HepG2 (cell line): ENCODE data around the gene MTHFS. TPM values are rescaled to one million over a fixed set of nuclear protein-coding genes. Genes with fewer than 3 reads are reported as not detected.

ENCODE experiments used
- AGO1 ChIP-seq: fragments of 200-400 bp; formaldehyde crosslinking; IDR thresholded peaks from 2 replicates; pipeline ENCODE4 v1.6.1; 2017; ENCODE audit warnings: mild to moderate bottlenecking, low read depth, low read length, moderate library complexity; ENCODE audit not compliant: poor library complexity, severe bottlenecking
- ARNTL ChIP-seq: sonication (generic); formaldehyde crosslinking; IDR thresholded peaks from 2 replicates; pipeline ENCODE4 v1.4.0; 2020; ENCODE audit warnings: mild to moderate bottlenecking, missing genetic modification reagents
- CBX2 ChIP-seq, 2 experiments: fragments of 200-600 bp in 1 of 2; sonication (generic); formaldehyde crosslinking in 1 of 2; IDR thresholded peaks; 2 replicates each; pipeline versions ENCODE4 v1.7.0 to v1.8.1; 2018 to 2022; ENCODE audit warnings: low read depth in 2 of 2, low read length in 1 of 2, mild to moderate bottlenecking in 1 of 2, missing genetic modification reagents in 1 of 2
- CC2D1A ChIP-seq: sonication (generic); formaldehyde crosslinking; IDR thresholded peaks from 2 replicates; pipeline ENCODE4 v1.8.1; 2023; ENCODE audit warnings: mild to moderate bottlenecking, missing genetic modification reagents
- CCDC6 ChIP-seq: sonication (generic); formaldehyde crosslinking; IDR thresholded peaks from 2 replicates; pipeline ENCODE4 v1.8.1; 2022; ENCODE audit warnings: mild to moderate bottlenecking, missing genetic modification reagents, moderate library complexity
- KLF15 ChIP-seq: sonication (generic); formaldehyde crosslinking; IDR thresholded peaks from 2 replicates; pipeline ENCODE4 v1.8.1; 2023; ENCODE audit warnings: borderline replicate concordance, mild to moderate bottlenecking, inconsistent platforms, missing genetic modification reagents, mixed read lengths
- KLF9 ChIP-seq: IDR thresholded peaks from 2 replicates; pipeline ENCODE4 v1.6.1; 2016; ENCODE audit warnings: low read depth
- LCORL ChIP-seq, 2 experiments: fragments of 450-650 bp in 1 of 2; sonication (generic) in 1 of 2; formaldehyde crosslinking in 1 of 2; IDR thresholded peaks; 2 replicates each; pipeline versions ENCODE4 v1.5.0 to v1.6.1; 2017 to 2020; ENCODE audit warnings: antibody characterized with exemption in 1 of 2, missing genetic modification reagents in 1 of 2
- MXD1 ChIP-seq: sonication (generic); formaldehyde crosslinking; IDR thresholded peaks from 2 replicates; pipeline ENCODE4 v1.4.0; 2020; ENCODE audit warnings: mild to moderate bottlenecking, missing genetic modification reagents
- PTBP1 ChIP-seq: fragments of 200-400 bp; formaldehyde crosslinking; IDR thresholded peaks from 2 replicates; pipeline ENCODE4 v1.6.1; 2018; ENCODE audit warnings: low read length, low read depth; ENCODE audit not compliant: poor library complexity, severe bottlenecking
- ZFY ChIP-seq: sonication (generic); formaldehyde crosslinking; IDR thresholded peaks from 2 replicates; pipeline ENCODE4 v1.4.0; 2020; ENCODE audit warnings: missing genetic modification reagents
- ZGPAT ChIP-seq: IDR thresholded peaks from 2 replicates; pipeline ENCODE4 v1.6.1; 2016; ENCODE audit warnings: mild to moderate bottlenecking
- ZNF101 ChIP-seq: sonication (generic); formaldehyde crosslinking; IDR thresholded peaks from 2 replicates; pipeline ENCODE4 v1.4.0; 2020; ENCODE audit warnings: mild to moderate bottlenecking, low read depth, missing genetic modification reagents, borderline replicate concordance
- ZNF24 ChIP-seq: fragments of 450-650 bp; IDR thresholded peaks from 2 replicates; pipeline ENCODE4 v1.6.1; 2017; ENCODE audit warnings: antibody characterized with exemption, mild to moderate bottlenecking
- ZNF263 ChIP-seq: sonication (generic); formaldehyde crosslinking; IDR thresholded peaks from 2 replicates; pipeline ENCODE4 v1.4.0; 2020; ENCODE audit warnings: missing genetic modification reagents
- ZNF460 ChIP-seq: sonication (generic); formaldehyde crosslinking; IDR thresholded peaks from 2 replicates; pipeline ENCODE4 v1.5.1; 2020; ENCODE audit warnings: missing genetic modification reagents, mild to moderate bottlenecking, borderline replicate concordance
- ZNF770 ChIP-seq: sonication (generic); formaldehyde crosslinking; IDR thresholded peaks from 2 replicates; pipeline ENCODE4 v1.5.0; 2020; ENCODE audit warnings: mild to moderate bottlenecking, missing genetic modification reagents
- ZNF788 ChIP-seq: sonication (generic); formaldehyde crosslinking; IDR thresholded peaks from 2 replicates; pipeline ENCODE4 v1.5.0; 2020; ENCODE audit warnings: mild to moderate bottlenecking, missing genetic modification reagents, borderline replicate concordance
- ZSCAN31 ChIP-seq: sonication (generic); formaldehyde crosslinking; IDR thresholded peaks from 2 replicates; pipeline ENCODE4 v1.5.0; 2020; ENCODE audit warnings: low read depth, mild to moderate bottlenecking, missing genetic modification reagents
- ZUFSP ChIP-seq: sonication (generic); formaldehyde crosslinking; IDR thresholded peaks from 2 replicates; pipeline ENCODE4 v1.9.0; 2021; ENCODE audit warnings: missing genetic modification reagents, mild to moderate bottlenecking, borderline replicate concordance
- polyA plus RNA-seq, 8 experiments: library from polyadenylated mRNA; depleted of rRNA in 3 of 8; stranded (reverse) in 7 of 8; unstranded in 1 of 8; fragments of >200 nt; fragmentation: Illumina TruSeq in 4 of 8; extraction: Trizol in 4 of 8; gene quantifications; 2 replicates each; pipeline versions ENCODE4 v1.2.1 to v1.2.3, GENCODE V29; 2011 to 2016; ENCODE audit warnings: low read depth in 4 of 8, missing spikeins in 1 of 8, mixed read lengths in 1 of 8; ENCODE audit not compliant: insufficient read depth in 1 of 8
- total RNA-seq, 5 experiments: library from RNA; depleted of rRNA; stranded (reverse); fragments of >200 nt; fragmentation: Illumina TruSeq; extraction: Trizol; gene quantifications; 2 replicates each; pipeline ENCODE4 v1.2.3, GENCODE V29; 2016; ENCODE audit warnings: low read depth in 1 of 5
- TF ChIP-seq, protein P1 (sequence below): sonication (generic); formaldehyde crosslinking; IDR thresholded peaks from 2 replicates; pipeline ENCODE4 v1.4.0; 2020; ENCODE audit warnings: missing genetic modification reagents
- TF ChIP-seq, protein P2 (sequence below): sonication (generic); formaldehyde crosslinking; IDR thresholded peaks from 2 replicates; pipeline ENCODE4 v1.8.0; 2022; ENCODE audit warnings: mild to moderate bottlenecking, missing genetic modification reagents, borderline replicate concordance

MTHFS gene
- total and polyA plus RNA-seq, 2 of the 13 experiments (the other 11 are each of a cell fraction or from before 2014, with no cell fraction given): 37.0 to 49.7 TPM

- TF ChIP-seq ZNF770 (CRISPR knock-in tag) (no peak), ZSCAN31 (no peak), ZNF263 (no peak), ZFY (CRISPR knock-in tag) (no peak), ZNF460 (CRISPR knock-in tag) (no peak), ZNF788 (CRISPR knock-in tag) (no peak), ZNF101 (CRISPR knock-in tag) (no peak), PTBP1 (no peak), KLF9 (CRISPR knock-in tag) (no peak), AGO1 (no peak), ARNTL (CRISPR knock-in tag) (no peak), ZUFSP (CRISPR knock-in tag) (no peak), ZNF24 (no peak), ZGPAT (no peak), MXD1 (CRISPR knock-in tag) (no peak), CBX2 (IDR thresholded peaks at IDR 0.05; ENCODE audit: low read depth, low read length) (no peak), CBX2 (CRISPR knock-in tag; IDR thresholded peaks at IDR 0.05; ENCODE audit: low read depth) (no peak), LCORL (IDR thresholded peaks at IDR 0.05) (no peak), LCORL (CRISPR knock-in tag; IDR thresholded peaks at IDR 0.05) (peak; percentile 59; the same call in 1 of the 2 replicates), CCDC6 (no peak), KLF15 (no peak), CC2D1A (CRISPR knock-in tag) (no peak)
- TF ChIP-seq, protein P1, sequence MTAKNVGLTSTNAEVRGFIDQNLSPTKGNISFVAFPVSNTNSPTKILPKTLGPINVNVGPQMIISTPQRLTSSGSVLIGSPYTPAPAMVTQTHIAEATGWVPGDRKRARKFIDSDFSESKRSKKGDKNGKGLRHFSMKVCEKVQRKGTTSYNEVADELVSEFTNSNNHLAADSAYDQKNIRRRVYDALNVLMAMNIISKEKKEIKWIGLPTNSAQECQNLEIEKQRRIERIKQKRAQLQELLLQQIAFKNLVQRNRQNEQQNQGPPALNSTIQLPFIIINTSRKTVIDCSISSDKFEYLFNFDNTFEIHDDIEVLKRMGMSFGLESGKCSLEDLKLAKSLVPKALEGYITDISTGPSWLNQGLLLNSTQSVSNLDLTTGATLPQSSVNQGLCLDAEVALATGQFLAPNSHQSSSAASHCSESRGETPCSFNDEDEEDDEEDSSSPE (CRISPR knock-in tag): no peak
- TF ChIP-seq, protein P2, sequence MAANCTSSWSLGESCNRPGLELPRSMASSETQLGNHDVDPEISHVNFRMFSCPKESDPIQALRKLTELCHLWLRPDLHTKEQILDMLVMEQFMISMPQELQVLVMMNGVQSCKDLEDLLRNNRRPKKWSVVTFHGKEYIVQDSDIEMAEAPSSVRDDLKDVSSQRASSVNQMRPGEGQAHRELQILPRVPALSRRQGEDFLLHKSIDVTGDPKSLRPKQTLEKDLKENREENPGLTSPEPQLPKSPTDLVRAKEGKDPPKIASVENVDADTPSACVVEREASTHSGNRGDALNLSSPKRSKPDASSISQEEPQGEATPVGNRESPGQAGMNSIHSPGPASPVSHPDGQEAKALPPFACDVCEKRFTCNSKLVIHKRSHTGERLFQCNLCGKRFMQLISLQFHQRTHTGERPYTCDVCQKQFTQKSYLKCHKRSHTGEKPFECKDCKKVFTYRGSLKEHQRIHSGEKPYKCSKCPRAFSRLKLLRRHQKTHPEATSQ (CRISPR knock-in tag): no peak
Observed at GRCh38 chr15:79886124-79886523, 10.7 kb downstream of the MTHFS start (continued).
